ENCODE data around the gene PCNX4.
A peak's percentile ranks its signal among the peaks of the same experiment; 100 is the strongest.

PCNX4 gene

DNA sequence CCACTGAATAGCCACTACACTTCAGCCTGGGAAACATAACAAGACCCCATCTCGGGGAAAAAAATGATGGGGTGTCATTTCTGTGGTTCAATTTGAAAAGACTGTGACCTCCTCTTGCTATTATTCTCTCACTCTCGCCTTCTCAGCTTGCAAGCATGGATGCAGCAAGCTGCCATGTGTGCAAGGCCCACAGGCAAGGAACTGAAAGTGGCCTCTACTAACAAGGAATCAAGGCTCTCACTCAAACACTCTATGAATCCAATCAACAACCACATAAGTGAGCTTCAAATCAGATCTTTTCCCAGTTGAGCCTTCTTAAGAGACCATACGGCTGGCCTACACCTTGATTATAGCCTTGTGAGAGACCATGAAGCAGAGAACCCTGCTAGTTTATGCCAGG, 91.4 kb downstream of the PCNX4 start:
- no peaks in the 10 kb centered on the region for H3K9me2 ChIP-seq (ENCODE audit: low read depth, low read length)
- peak overlapping the region; percentile 91 for H2AFZ ChIP-seq (ENCODE audit: low read length)
- H4K20me1 ChIP-seq (ENCODE audit: insufficient read depth, low read length) = no peaks in the 10 kb centered on the region
- no peak overlapping the region for H3K9ac ChIP-seq (ENCODE audit: low read length)
- H3K27me3 ChIP-seq (ENCODE audit: insufficient read depth, low read length) = no peaks in the 10 kb centered on the region
- H3K4me2 ChIP-seq (ENCODE audit: low read length) = no peak overlapping the region
- no peaks in the 10 kb centered on the region for H3K36me3 ChIP-seq (ENCODE audit: insufficient read depth, low read length)
- TF ChIP-seq EZH2 (IDR thresholded peaks at IDR 0.05; ENCODE audit: borderline replicate concordance, low read length) = no peak
- TF ChIP-seq, protein P1, sequence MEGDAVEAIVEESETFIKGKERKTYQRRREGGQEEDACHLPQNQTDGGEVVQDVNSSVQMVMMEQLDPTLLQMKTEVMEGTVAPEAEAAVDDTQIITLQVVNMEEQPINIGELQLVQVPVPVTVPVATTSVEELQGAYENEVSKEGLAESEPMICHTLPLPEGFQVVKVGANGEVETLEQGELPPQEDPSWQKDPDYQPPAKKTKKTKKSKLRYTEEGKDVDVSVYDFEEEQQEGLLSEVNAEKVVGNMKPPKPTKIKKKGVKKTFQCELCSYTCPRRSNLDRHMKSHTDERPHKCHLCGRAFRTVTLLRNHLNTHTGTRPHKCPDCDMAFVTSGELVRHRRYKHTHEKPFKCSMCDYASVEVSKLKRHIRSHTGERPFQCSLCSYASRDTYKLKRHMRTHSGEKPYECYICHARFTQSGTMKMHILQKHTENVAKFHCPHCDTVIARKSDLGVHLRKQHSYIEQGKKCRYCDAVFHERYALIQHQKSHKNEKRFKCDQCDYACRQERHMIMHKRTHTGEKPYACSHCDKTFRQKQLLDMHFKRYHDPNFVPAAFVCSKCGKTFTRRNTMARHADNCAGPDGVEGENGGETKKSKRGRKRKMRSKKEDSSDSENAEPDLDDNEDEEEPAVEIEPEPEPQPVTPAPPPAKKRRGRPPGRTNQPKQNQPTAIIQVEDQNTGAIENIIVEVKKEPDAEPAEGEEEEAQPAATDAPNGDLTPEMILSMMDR (IDR thresholded peaks at IDR 0.05; ENCODE audit: low read length) = no peak
- no peaks in the 10 kb centered on the region for H3K79me2 ChIP-seq (ENCODE audit: insufficient read depth, low read length)
- peaks cover 33% of the 10 kb centered on the region for H3K4me1 ChIP-seq (ENCODE audit: insufficient read depth, low read length, severe bottlenecking)
- H3K4me3 ChIP-seq (ENCODE audit: low read depth, low read length, poor library complexity, severe bottlenecking) = no peak overlapping the region
- peak overlapping the region; percentile 46 for H3K27ac ChIP-seq (ENCODE audit: low read depth, low read length, poor library complexity, severe bottlenecking)
- H3F3A ChIP-seq (ENCODE audit: insufficient read depth, low read length) = no peaks in the 10 kb centered on the region
- H3K9me3 ChIP-seq (ENCODE audit: low read length) = peaks cover 4% of the 10 kb centered on the region; the same call in 1 of the 2 replicates

DNA sequence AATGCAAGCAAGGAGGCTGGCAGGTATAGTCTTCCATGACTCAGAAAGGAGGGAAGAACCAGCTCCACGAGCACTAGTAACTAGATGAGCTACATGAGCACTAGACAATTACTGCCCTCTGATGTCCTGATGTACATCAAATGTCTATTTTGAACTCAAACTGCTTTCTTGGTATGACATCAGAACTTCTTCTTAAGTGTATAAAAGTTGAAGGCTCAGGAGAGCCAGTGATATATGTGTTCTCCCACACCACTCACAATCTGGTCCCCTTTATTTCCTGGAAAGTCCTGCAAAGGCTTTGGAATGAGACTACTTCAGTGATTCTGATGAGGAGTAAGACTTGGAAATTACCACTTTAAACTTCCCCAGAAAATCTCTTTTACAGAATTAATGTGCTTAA, 92.0 kb downstream of the PCNX4 start:
- Histone ChIP-seq H4K20me1 (ENCODE audit: insufficient read depth, low read length) (no peaks in the 10 kb centered on the region), H3K27ac (ENCODE audit: low read depth, low read length, poor library complexity, severe bottlenecking) (peak overlapping the region; percentile 46), H3K27me3 (ENCODE audit: insufficient read depth, low read length) (no peaks in the 10 kb centered on the region), H3K36me3 (ENCODE audit: insufficient read depth, low read length) (no peaks in the 10 kb centered on the region), H3K4me3 (ENCODE audit: low read depth, low read length, poor library complexity, severe bottlenecking) (peak overlapping the region; percentile 47), H3K4me1 (ENCODE audit: insufficient read depth, low read length, severe bottlenecking) (peaks cover 33% of the 10 kb centered on the region), H3K79me2 (ENCODE audit: insufficient read depth, low read length) (no peaks in the 10 kb centered on the region), H3K9me3 (ENCODE audit: low read length) (no peaks in the 10 kb centered on the region), H2AFZ (ENCODE audit: low read length) (peak overlapping the region; percentile 91), H3K9ac (ENCODE audit: low read length) (peak overlapping the region; percentile 52), H3K4me2 (ENCODE audit: low read length) (peak overlapping the region; percentile 53), H3F3A (ENCODE audit: insufficient read depth, low read length) (no peaks in the 10 kb centered on the region), H3K9me2 (ENCODE audit: low read depth, low read length) (no peaks in the 10 kb centered on the region)
- no peak for TF ChIP-seq EZH2 (IDR thresholded peaks at IDR 0.05; ENCODE audit: borderline replicate concordance, low read length)
- TF ChIP-seq, protein P1 (IDR thresholded peaks at IDR 0.05; ENCODE audit: low read length) = peak; percentile 15; the same call in 1 of the 2 replicates

- H3K4me3 ChIP-seq (ENCODE audit: low read depth, low read length, poor library complexity, severe bottlenecking) = peak overlapping the region; percentile 47
- peak overlapping the region; percentile 91 for H2AFZ ChIP-seq (ENCODE audit: low read length)
- no peaks in the 10 kb centered on the region for H3K36me3 ChIP-seq (ENCODE audit: insufficient read depth, low read length)
- H3K9me3 ChIP-seq (ENCODE audit: low read length) = no peaks in the 10 kb centered on the region
- peaks cover 37% of the 10 kb centered on the region for H3K4me1 ChIP-seq (ENCODE audit: insufficient read depth, low read length, severe bottlenecking)
- no peaks in the 10 kb centered on the region for H3K9me2 ChIP-seq (ENCODE audit: low read depth, low read length)
- no peaks in the 10 kb centered on the region for H3K79me2 ChIP-seq (ENCODE audit: insufficient read depth, low read length)
- H3K4me2 ChIP-seq (ENCODE audit: low read length) = peak overlapping the region; percentile 53
- no peaks in the 10 kb centered on the region for H4K20me1 ChIP-seq (ENCODE audit: insufficient read depth, low read length)
- no peaks in the 10 kb centered on the region for H3F3A ChIP-seq (ENCODE audit: insufficient read depth, low read length)
- H3K27me3 ChIP-seq (ENCODE audit: insufficient read depth, low read length) = no peaks in the 10 kb centered on the region
- H3K27ac ChIP-seq (ENCODE audit: low read depth, low read length, poor library complexity, severe bottlenecking) = peak overlapping the region; percentile 46
- peak overlapping the region; percentile 52 for H3K9ac ChIP-seq (ENCODE audit: low read length)
- TF ChIP-seq EZH2 (IDR thresholded peaks at IDR 0.05; ENCODE audit: borderline replicate concordance, low read length) = no peak
- TF ChIP-seq, protein P1 (IDR thresholded peaks at IDR 0.05; ENCODE audit: low read length) = peak; percentile 82
These were observed 92.6 kb downstream of the PCNX4 start for GRCh38 chr14:60184146-60184904.

Data from OCI-LY1 (cell line).